HG03469 (cell line): ENCODE measurements around the gene EVI5.
"Not testable (repeated sequence)": the region's sequence is repeated elsewhere in the genome, so short reads cannot be mapped to it uniquely, and the experiment has no call there.

ENCODE experiments used
- ATAC-seq: cut with Tn5 transposase; IDR thresholded peaks from one replicate; pipeline ENCODE4 v1.9.1; 2021; ENCODE audit warnings: mild to moderate bottlenecking, moderate library complexity, moderate number of reproducible peaks; ENCODE audit not compliant: unreplicated experiment

Gene EVI5

GRCh38 chr1:92531939-92532338 is 253.0 kb downstream of the EVI5 start:
- ATAC-seq: not testable (repeated sequence)

- no peak for ATAC-seq
Measured at GRCh38 chr1:92527670-92528069, 257.2 kb downstream of the EVI5 start.

GRCh38 chr1:92524944-92525590 is 259.8 kb downstream of the EVI5 start:
- not testable (repeated sequence) for ATAC-seq

- no peak for ATAC-seq
Measured at GRCh38 chr1:92519043-92519442, 265.9 kb downstream of the EVI5 start.

GRCh38 chr1:92516574-92516973 is 268.3 kb downstream of the EVI5 start:
- no peak for ATAC-seq

GRCh38 chr1:92515796-92516201 is 269.1 kb downstream of the EVI5 start:
- no peak for ATAC-seq

- ATAC-seq: no peak
Measured at GRCh38 chr1:92511541-92511940, 273.4 kb downstream of the EVI5 start.

- ATAC-seq: no peak
Measured at GRCh38 chr1:92509619-92510018, 275.3 kb downstream of the EVI5 start.

GRCh38 chr1:92505015-92505692 is 279.8 kb downstream of the EVI5 start:
- no peak for ATAC-seq

- no peak for ATAC-seq
Measured at GRCh38 chr1:92504291-92505014, 280.5 kb downstream of the EVI5 start.

- ATAC-seq: no peak
Measured at GRCh38 chr1:92503926-92504285, 281.0 kb downstream of the EVI5 start.

GRCh38 chr1:92503043-92503925 is 281.6 kb downstream of the EVI5 start:
- ATAC-seq: peak; percentile 35

- peak; percentile 61 for ATAC-seq
Measured at GRCh38 chr1:92502247-92502646, 282.7 kb downstream of the EVI5 start.

GRCh38 chr1:92500552-92500951 is 284.4 kb downstream of the EVI5 start:
- no peak for ATAC-seq

GRCh38 chr1:92495392-92496063 is 289.4 kb downstream of the EVI5 start:
- ATAC-seq: no peak

GRCh38 chr1:92494485-92495141 is 290.3 kb downstream of the EVI5 start:
- no peak for ATAC-seq

GRCh38 chr1:92493139-92493538 is 291.8 kb downstream of the EVI5 start:
- ATAC-seq: no peak

- no peak for ATAC-seq
Measured at GRCh38 chr1:92488832-92489231, 296.1 kb downstream of the EVI5 start.

GRCh38 chr1:92488416-92488815 is 296.5 kb downstream of the EVI5 start:
- ATAC-seq: no peak

GRCh38 chr1:92487078-92487605 is 297.8 kb downstream of the EVI5 start:
- ATAC-seq: no peak
